ENCODE measurements around the gene ITPRID2.

GRCh38 chr2:181911830-181912229, 20.3 kb downstream of the ITPRID2 start:
- TF ChIP-seq CTCF (IDR thresholded peaks at IDR 0.05 in 2 of 3, conservative IDR thresholded peaks at IDR 0.05 in 1 of 3; ENCODE audit: borderline replicate concordance in 1 of 3, insufficient read depth in 1 of 3, low read depth in 2 of 3, low read length in 2 of 3) (no peak), POLR2A (IDR thresholded peaks at IDR 0.05; ENCODE audit: borderline replicate concordance, extremely low read depth, insufficient read depth, insufficient read length) (no peak)
